Measurements from ENCODE around the gene GARRE1. TPM values are rescaled to one million over a fixed set of nuclear protein-coding genes. Genes with fewer than 3 reads are reported as not detected.

Gene GARRE1
- total and polyA plus RNA-seq, 2 of the 13 experiments (the other 11 are each of a cell fraction or from before 2014, with no cell fraction given) = 8.0 to 11.7 TPM

DNA sequence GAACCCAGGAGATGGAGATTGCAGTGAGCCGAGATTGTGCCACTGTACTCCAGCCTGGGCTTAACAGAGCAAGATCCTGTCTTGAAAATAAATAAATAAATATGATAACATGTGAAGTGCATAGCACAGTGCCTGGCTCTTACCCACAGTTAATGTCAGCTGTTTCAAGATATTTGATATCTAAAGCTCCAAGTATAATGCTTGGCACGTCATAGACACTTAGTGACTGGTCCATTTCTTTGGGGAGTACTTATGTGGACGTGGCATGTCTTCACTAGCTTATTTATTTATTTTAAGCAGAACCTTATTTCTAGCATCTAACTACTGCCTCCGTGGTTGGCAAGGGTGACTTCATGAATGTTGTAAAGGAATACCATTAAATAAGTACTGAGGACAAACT is 18.8 kb downstream of the GARRE1 start (continued):
- TF ChIP-seq ZFP41 (CRISPR knock-in tag; IDR thresholded peaks at IDR 0.05; ENCODE audit: borderline replicate concordance) (no peak), CBFB (CRISPR knock-in tag; IDR thresholded peaks at IDR 0.05) (no peak), ZNF891 (CRISPR knock-in tag; IDR thresholded peaks at IDR 0.05) (no peak)
- TF ChIP-seq, protein P1, sequence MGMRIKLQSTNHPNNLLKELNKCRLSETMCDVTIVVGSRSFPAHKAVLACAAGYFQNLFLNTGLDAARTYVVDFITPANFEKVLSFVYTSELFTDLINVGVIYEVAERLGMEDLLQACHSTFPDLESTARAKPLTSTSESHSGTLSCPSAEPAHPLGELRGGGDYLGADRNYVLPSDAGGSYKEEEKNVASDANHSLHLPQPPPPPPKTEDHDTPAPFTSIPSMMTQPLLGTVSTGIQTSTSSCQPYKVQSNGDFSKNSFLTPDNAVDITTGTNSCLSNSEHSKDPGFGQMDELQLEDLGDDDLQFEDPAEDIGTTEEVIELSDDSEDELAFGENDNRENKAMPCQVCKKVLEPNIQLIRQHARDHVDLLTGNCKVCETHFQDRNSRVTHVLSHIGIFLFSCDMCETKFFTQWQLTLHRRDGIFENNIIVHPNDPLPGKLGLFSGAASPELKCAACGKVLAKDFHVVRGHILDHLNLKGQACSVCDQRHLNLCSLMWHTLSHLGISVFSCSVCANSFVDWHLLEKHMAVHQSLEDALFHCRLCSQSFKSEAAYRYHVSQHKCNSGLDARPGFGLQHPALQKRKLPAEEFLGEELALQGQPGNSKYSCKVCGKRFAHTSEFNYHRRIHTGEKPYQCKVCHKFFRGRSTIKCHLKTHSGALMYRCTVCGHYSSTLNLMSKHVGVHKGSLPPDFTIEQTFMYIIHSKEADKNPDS (CRISPR knock-in tag; IDR thresholded peaks at IDR 0.05) = no peak

DNA sequence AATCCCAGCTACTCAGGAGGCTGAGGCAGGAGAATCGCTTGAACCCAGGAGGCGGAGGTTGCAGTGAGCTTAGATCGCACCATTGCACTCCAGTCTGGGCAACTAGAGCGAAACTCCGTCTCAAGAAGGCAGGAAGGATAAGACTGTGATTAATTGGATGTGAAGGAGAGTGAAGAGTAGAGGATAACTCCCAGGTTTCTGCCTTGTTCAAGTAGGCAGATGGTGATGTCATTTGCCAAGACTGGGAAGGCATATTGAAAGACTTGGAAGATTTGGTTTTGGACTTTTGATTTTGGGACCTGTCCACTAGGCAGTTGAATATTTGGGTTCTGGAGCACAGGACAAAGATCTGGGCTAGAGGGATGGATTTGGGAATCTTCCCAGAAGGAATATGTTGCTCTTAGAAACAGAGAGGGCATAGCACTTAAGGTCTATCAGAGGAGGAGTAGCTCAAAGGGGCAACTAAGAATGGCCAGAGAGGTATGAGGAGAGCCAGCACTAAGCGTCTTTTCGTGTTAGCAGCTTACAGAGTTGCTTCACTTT is 20.0 kb downstream of the GARRE1 start:
- H2AFZ ChIP-seq (ENCODE audit: low read length) = no peak overlapping the region
- H3K9ac ChIP-seq (ENCODE audit: insufficient read depth, low read depth, low read length) = peak overlapping the region; percentile 44
- no peaks in the 10 kb centered on the region; the same call in none of the 2 replicates for H4K20me1 ChIP-seq (ENCODE audit: insufficient read depth, low read length)
- peak overlapping the region in 1 of 3 experiments; percentile 2; a peak in 1 of 6 replicates for H3K4me3 ChIP-seq (replicated peaks in 1 of 3; ENCODE audit: insufficient read depth in 1 of 3, low read depth in 2 of 3, low read length in 3 of 3)
- POLR2A ChIA-PET = no interaction called here
- no peaks in the 10 kb centered on the region for H3K9me3 ChIP-seq (ENCODE audit: low read length)
- FAIRE-seq (no peak), ATAC-seq (peak; percentile 71), DNase-seq (ENCODE audit: low spot score) (no peak)
- H3K79me2 ChIP-seq (ENCODE audit: insufficient read depth, low read length) = peaks cover 46% of the 10 kb centered on the region
- CTCF ChIA-PET (ENCODE audit: low intra/inter-chr PET ratio, low total read pairs) = no interaction called here
- H3K4me2 ChIP-seq (ENCODE audit: low read depth, low read length) = peak overlapping the region; percentile 44
- H3K27me3 ChIP-seq (ENCODE audit: control insufficient read depth in 1 of 2, insufficient read depth in 2 of 2, low read length in 2 of 2) = no peaks in the 10 kb centered on the region
- in situ Hi-C loops (cut with HindIII; ENCODE audit: extremely low pct_ligation_motif_present, low pct_unique_long_range_greater_than_20kb) (no loop called here), intact Hi-C loops (cut with micrococcal nuclease; ENCODE audit: unreplicated experiment) (no loop called here)
- no TSS peak for BruUV-seq (replicated peaks)
- H3K27ac ChIP-seq (ENCODE audit: extremely low read length, insufficient read depth, low read length) = peak overlapping the region; percentile 60
- WGBS (ENCODE audit: low lambda C conversion rate) = 81% methylated on average over 7 of the region's 7 CpGs
- peaks cover 2 to 4% of the 10 kb centered on the region in 2 experiments; a peak in 1 of 5 replicates for H3K36me3 ChIP-seq (replicated peaks in 1 of 2; ENCODE audit: control insufficient read depth in 1 of 2, insufficient read depth in 2 of 2, low read length in 2 of 2)
- 0 out of 2 replicates have a peak, but pooled peaks have one; percentile 19 for TF ChIP-seq ATF7 (IDR thresholded peaks at IDR 0.05)
- TF ChIP-seq ATF7 (CRISPR knock-in tag; IDR thresholded peaks at IDR 0.05) = no peak
- TF ChIP-seq CAMTA2 (CRISPR knock-in tag; IDR thresholded peaks at IDR 0.05; ENCODE audit: borderline replicate concordance) = no peak
- H3K4me1 ChIP-seq (ENCODE audit: insufficient read depth, low read length) = peaks cover 44% of the 10 kb centered on the region
